PC-9 (cell line): ENCODE results near the gene CRAT.

Experiments
- EZH2 ChIP-seq: fragments of 200-600 bp; sonication (generic); IDR thresholded peaks from 2 replicates; pipeline ENCODE4 v1.8.0; 2017; ENCODE audit warnings: antibody characterized with exemption, low read depth
- TF ChIP-seq, protein P1 (sequence below): fragments of 200-600 bp; sonication (generic); conservative IDR thresholded peaks from 2 replicates; pipeline ENCODE4 v1.6.1; 2017; ENCODE audit warnings: mixed run types, antibody characterized with exemption, mild to moderate bottlenecking, moderate library complexity

GRCh38 chr9:129149442-129149841 lies 38.8 kb upstream of the CRAT start:
- TF ChIP-seq, protein P1, sequence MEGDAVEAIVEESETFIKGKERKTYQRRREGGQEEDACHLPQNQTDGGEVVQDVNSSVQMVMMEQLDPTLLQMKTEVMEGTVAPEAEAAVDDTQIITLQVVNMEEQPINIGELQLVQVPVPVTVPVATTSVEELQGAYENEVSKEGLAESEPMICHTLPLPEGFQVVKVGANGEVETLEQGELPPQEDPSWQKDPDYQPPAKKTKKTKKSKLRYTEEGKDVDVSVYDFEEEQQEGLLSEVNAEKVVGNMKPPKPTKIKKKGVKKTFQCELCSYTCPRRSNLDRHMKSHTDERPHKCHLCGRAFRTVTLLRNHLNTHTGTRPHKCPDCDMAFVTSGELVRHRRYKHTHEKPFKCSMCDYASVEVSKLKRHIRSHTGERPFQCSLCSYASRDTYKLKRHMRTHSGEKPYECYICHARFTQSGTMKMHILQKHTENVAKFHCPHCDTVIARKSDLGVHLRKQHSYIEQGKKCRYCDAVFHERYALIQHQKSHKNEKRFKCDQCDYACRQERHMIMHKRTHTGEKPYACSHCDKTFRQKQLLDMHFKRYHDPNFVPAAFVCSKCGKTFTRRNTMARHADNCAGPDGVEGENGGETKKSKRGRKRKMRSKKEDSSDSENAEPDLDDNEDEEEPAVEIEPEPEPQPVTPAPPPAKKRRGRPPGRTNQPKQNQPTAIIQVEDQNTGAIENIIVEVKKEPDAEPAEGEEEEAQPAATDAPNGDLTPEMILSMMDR = no peak
- no peak for TF ChIP-seq EZH2
